ENCODE data around the gene PPP6R2.

Gene PPP6R2
- 126 reads per million, percentile 86 among the genes with 10 or more reads in this experiment for total RNA-seq

- peak; percentile 84 for DNase-seq
Observed at GRCh38 chr22:50342651-50343540, at the start of gene PPP6R2. Gene PPP6R2, plus strand, starts transcription at chr22:50343327. Its CDS starts 50,582 bp downstream, at chr22:50393909.

- no peak for DNase-seq
Observed at GRCh38 chr22:50293441-50294318, 49.4 kb upstream of the PPP6R2 start.

GRCh38 chr22:50294319-50294656 lies 48.8 kb upstream of the PPP6R2 start:
- DNase-seq, result no peak

GRCh38 chr22:50296658-50297490 lies 46.3 kb upstream of the PPP6R2 start:
- no peak for DNase-seq

GRCh38 chr22:50297510-50298265 lies 45.4 kb upstream of the PPP6R2 start:
- no peak for DNase-seq

GRCh38 chr22:50298266-50298637 lies 44.9 kb upstream of the PPP6R2 start:
- no peak for DNase-seq

- DNase-seq, result no peak
Observed at GRCh38 chr22:50298937-50299784, 44.0 kb upstream of the PPP6R2 start.

GRCh38 chr22:50299785-50300619 lies 43.1 kb upstream of the PPP6R2 start:
- DNase-seq, result no peak

GRCh38 chr22:50300620-50301257 lies 42.4 kb upstream of the PPP6R2 start:
- DNase-seq, result no peak

- DNase-seq, result no peak
Observed at GRCh38 chr22:50301581-50301991, 41.5 kb upstream of the PPP6R2 start.

- no peak for DNase-seq
Observed at GRCh38 chr22:50302041-50302541, 41.0 kb upstream of the PPP6R2 start.

GRCh38 chr22:50302564-50302963 lies 40.6 kb upstream of the PPP6R2 start:
- no peak for DNase-seq

- DNase-seq, result no peak
Observed at GRCh38 chr22:50303515-50303847, 39.6 kb upstream of the PPP6R2 start.

- no peak for DNase-seq
Observed at GRCh38 chr22:50303848-50304527, 39.1 kb upstream of the PPP6R2 start.

GRCh38 chr22:50304528-50305392 lies 38.4 kb upstream of the PPP6R2 start:
- no peak for DNase-seq

- no peak for DNase-seq
Observed at GRCh38 chr22:50305393-50305922, 37.7 kb upstream of the PPP6R2 start.

- no peak for DNase-seq
Observed at GRCh38 chr22:50305923-50306566, 37.1 kb upstream of the PPP6R2 start.
